Lung (tissue), 12 donors: ENCODE measurements around the gene ISLR. TPM values are rescaled to one million over a fixed set of nuclear protein-coding genes. Genes with fewer than 3 reads are reported as not detected.

Source experiments
- ATAC-seq: fragments of 200-7000 bp; cut with Tn5 transposase; one replicate; pipeline ENCODE4 v1.9.1; 2020; ENCODE audit warnings: moderate number of reproducible peaks; ENCODE audit not compliant: insufficient read depth, low FRiP score
- DNase-seq, 3 donors: peaks; one replicate each; pipeline ENCODE4 v3.0.0-alpha.2; 2013 to 2017
- H3K27ac ChIP-seq, 2 donors: one replicate each; pipeline ENCODE4 v1.5.1; 2013; ENCODE audit warnings: mild to moderate bottlenecking in 2 of 2, moderate library complexity in 2 of 2, control low read depth in 1 of 2, inconsistent platforms in 1 of 2, low read depth in 1 of 2, low read length in 1 of 2
- H3K27me3 ChIP-seq, 3 donors: one replicate each; pipeline ENCODE4 v1.5.1; 2013; ENCODE audit warnings: low read length in 2 of 3; ENCODE audit not compliant: control insufficient read depth in 3 of 3, insufficient read depth in 3 of 3
- H3K36me3 ChIP-seq, 4 donors: one replicate each; pipeline ENCODE4 v1.5.1; 2013; ENCODE audit warnings: low read length in 4 of 4, mild to moderate bottlenecking in 1 of 4, moderate library complexity in 1 of 4; ENCODE audit not compliant: control insufficient read depth in 4 of 4, insufficient read depth in 4 of 4
- H3K4me1 ChIP-seq, 5 donors: one replicate each; pipeline ENCODE4 v1.5.1; 2013; ENCODE audit warnings: low read length in 5 of 5, mild to moderate bottlenecking in 2 of 5, moderate library complexity in 1 of 5; ENCODE audit not compliant: control insufficient read depth in 5 of 5, insufficient read depth in 5 of 5
- H3K4me3 ChIP-seq: one replicate; pipeline ENCODE4 v1.5.1; 2013; ENCODE audit warnings: mild to moderate bottlenecking, control low read depth, moderate library complexity
- H3K9ac ChIP-seq, 2 donors: one replicate each; pipeline ENCODE4 v1.5.1; 2013; ENCODE audit warnings: low read length in 2 of 2, control low read depth in 1 of 2; ENCODE audit not compliant: insufficient read depth in 1 of 2
- H3K9me3 ChIP-seq, 4 donors: one replicate each; pipeline ENCODE4 v1.5.1; 2013; ENCODE audit warnings: low read length in 3 of 4, mild to moderate bottlenecking in 1 of 4, moderate library complexity in 1 of 4; ENCODE audit not compliant: control insufficient read depth in 4 of 4, insufficient read depth in 3 of 4
- WGBS, 2 donors: extraction: QIAGEN DNeasy Blood & Tissue Kit; methylation state at CpG; one replicate each; pipeline ENCODE4 v1.1.7; 2013; 5-methylcytosine and 5-hydroxymethylcytosine counted together
- polyA plus RNA-seq, 2 donors: library from polyadenylated mRNA; stranded (reverse); fragments of 200-250 nt; gene quantifications; one replicate each; pipeline ENCODE4 v1.2.1, GENCODE V29; 2013
- total RNA-seq, 2 donors: library from RNA; depleted of rRNA in 1 of 2; stranded (reverse); fragments of >200 nt in 1 of 2; gene quantifications; one replicate each; pipeline ENCODE4 v1.2.1, GENCODE V29; 2014 to 2021
- TF ChIP-seq, protein P1 (sequence below): IDR thresholded peaks from 2 replicates; pipeline ENCODE4 v1.5.1; 2012; ENCODE audit warnings: mild to moderate bottlenecking; ENCODE audit errors: control extremely low read depth, extremely low read depth
- donor health status: control.
- donor health status: control.
- donor health status: Bipolar disorder and iron deficiency.
- donor health status: healthy.
- donor health status: DM: yes; HTN: yes; CAD: no.

Gene ISLR
- total and polyA plus RNA-seq, 4 donors, result 2.8 to 30.4 (median 14.2) TPM

DNA sequence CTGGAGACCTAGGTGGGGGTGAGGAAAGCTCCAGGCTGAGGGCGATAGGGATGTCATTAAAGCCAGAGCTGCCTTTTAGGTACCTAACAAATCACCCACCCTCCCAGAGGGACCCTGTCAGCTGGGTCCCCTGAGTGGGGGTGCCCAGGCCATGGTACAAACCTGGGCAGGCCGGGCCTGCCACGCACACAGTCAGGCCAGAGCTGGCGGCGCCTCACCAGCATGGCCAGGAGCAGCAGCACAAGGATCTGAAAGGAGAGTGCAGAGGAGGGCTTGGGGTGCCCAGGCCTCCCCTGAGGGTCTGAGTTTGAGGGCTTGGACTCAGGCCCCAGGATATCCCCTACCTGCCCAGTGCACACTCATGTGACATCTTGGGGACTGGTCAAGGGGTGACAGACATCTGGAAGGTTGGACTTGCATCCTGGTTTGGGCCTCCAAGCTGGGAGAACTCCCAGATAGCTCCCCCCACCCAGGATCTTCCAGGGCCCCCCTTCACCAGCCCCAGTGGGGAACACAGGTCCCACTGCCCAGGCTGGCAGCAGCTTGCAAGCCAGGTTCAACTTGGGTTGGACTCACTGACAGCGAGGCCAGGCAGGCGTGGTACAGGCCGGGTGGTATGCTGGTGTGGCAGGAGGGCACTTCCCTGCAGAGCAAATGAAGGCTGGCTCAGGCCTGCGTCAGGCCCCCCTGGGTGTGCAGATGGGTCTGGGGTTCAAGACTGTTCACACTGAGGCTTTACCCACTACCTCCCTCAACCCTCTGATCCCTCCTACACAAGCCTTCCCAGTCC, 23.9 kb downstream of the ISLR start:
- no peak overlapping the region for H3K27ac ChIP-seq
- no peak overlapping the region for H3K4me3 ChIP-seq
- no peaks in the 10 kb centered on the region for H3K9me3 ChIP-seq
- 96% methylated on average over 9 of the region's 9 CpGs for WGBS, 2 donors
- TF ChIP-seq, protein P1, sequence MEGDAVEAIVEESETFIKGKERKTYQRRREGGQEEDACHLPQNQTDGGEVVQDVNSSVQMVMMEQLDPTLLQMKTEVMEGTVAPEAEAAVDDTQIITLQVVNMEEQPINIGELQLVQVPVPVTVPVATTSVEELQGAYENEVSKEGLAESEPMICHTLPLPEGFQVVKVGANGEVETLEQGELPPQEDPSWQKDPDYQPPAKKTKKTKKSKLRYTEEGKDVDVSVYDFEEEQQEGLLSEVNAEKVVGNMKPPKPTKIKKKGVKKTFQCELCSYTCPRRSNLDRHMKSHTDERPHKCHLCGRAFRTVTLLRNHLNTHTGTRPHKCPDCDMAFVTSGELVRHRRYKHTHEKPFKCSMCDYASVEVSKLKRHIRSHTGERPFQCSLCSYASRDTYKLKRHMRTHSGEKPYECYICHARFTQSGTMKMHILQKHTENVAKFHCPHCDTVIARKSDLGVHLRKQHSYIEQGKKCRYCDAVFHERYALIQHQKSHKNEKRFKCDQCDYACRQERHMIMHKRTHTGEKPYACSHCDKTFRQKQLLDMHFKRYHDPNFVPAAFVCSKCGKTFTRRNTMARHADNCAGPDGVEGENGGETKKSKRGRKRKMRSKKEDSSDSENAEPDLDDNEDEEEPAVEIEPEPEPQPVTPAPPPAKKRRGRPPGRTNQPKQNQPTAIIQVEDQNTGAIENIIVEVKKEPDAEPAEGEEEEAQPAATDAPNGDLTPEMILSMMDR, result no peak
- DNase-seq (no peak), ATAC-seq (no peak)
- H3K27me3 ChIP-seq, result no peaks in the 10 kb centered on the region
- H3K9ac ChIP-seq, result no peak overlapping the region
- H3K36me3 ChIP-seq, result no peaks in the 10 kb centered on the region
- H3K4me1 ChIP-seq, result peaks cover 6 to 35% (median 14%) of the 10 kb centered on the region in 5 donors

DNA sequence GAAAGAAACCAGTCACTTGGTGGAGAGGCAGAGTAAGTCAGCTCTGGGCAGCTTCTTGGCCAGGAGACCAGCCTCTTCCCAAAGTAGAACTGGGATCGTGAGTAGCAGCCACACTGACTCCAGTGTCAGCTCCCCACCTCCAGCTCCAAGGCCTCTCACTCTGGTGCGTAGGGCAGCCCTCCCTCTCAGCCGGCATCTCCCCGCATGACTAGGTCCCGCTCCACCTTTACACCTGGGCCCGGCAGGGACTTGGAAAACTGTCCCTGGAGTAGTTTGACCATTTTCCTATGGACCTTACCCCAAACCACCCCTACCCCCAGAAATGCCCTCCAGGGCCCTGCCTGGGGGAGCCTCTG, 25.8 kb downstream of the ISLR start:
- Histone ChIP-seq H3K36me3 (no peaks in the 10 kb centered on the region), H3K27ac (no peak overlapping the region), H3K27me3 (no peaks in the 10 kb centered on the region), H3K9ac (no peak overlapping the region), H3K4me1 (peaks cover 6 to 54% (median 14%) of the 10 kb centered on the region in 5 donors), H3K4me3 (no peak overlapping the region), H3K9me3 (no peaks in the 10 kb centered on the region)
- no peak for DNase-seq
- WGBS, 2 donors, result 93 to 96% methylated on average over 6 of the region's 6 CpGs
- TF ChIP-seq, protein P1, result no peak
- no peak for ATAC-seq

DNA sequence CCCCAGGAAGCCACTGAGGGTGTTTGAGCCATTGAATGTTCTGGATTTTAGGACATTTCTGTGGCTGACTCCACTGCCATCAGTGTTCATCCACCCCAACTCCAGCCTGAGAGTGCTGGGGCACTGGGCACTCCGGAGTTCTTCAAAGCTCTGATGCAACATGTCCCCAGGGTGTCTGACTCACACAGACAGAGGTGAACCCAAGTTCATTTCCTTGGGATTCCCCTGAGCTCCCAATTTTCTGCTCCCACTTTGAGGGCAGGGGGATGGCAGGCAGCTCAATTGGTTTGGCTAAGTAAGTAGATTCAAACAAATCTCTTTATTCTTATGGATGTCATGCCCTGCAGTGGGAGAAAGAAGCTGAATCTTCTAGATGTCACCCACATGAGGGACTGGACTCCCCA, 26.9 kb downstream of the ISLR start:
- ATAC-seq, result no peak
- peaks cover 6 to 56% (median 14%) of the 10 kb centered on the region in 5 donors for H3K4me1 ChIP-seq
- WGBS, 2 donors, result 34 to 75% methylated on average over 1 of the region's 1 CpG
- no peak overlapping the region for H3K9ac ChIP-seq
- DNase-seq, result no peak
- H3K9me3 ChIP-seq, result no peaks in the 10 kb centered on the region
- TF ChIP-seq, protein P1, result no peak
- H3K4me3 ChIP-seq, result no peak overlapping the region
- no peak overlapping the region for H3K27ac ChIP-seq
- no peaks in the 10 kb centered on the region for H3K36me3 ChIP-seq
- H3K27me3 ChIP-seq, result no peaks in the 10 kb centered on the region
